DOHH2 (cell line): Measurements from ENCODE around the gene SRSF12.

Source experiments
- EZH2phosphoT487 ChIP-seq: fragments of 200-600 bp; sonication (generic); IDR thresholded peaks from 2 replicates; pipeline ENCODE4 v1.6.1; 2017; ENCODE audit warnings: borderline replicate concordance, mild to moderate bottlenecking, antibody characterized with exemption, low read length, moderate library complexity, mixed read lengths
- TF ChIP-seq, protein P1 (sequence below): fragments of 200-600 bp; sonication (generic); IDR thresholded peaks from one replicate; pipeline ENCODE4 v1.5.1; 2014; ENCODE audit warnings: antibody characterized with exemption, mild to moderate bottlenecking, low read depth, low read length; ENCODE audit not compliant: poor library complexity, severe bottlenecking

GRCh38 chr6:89118931-89119330 is 1.1 kb upstream of the SRSF12 start:
- TF ChIP-seq, protein P1, sequence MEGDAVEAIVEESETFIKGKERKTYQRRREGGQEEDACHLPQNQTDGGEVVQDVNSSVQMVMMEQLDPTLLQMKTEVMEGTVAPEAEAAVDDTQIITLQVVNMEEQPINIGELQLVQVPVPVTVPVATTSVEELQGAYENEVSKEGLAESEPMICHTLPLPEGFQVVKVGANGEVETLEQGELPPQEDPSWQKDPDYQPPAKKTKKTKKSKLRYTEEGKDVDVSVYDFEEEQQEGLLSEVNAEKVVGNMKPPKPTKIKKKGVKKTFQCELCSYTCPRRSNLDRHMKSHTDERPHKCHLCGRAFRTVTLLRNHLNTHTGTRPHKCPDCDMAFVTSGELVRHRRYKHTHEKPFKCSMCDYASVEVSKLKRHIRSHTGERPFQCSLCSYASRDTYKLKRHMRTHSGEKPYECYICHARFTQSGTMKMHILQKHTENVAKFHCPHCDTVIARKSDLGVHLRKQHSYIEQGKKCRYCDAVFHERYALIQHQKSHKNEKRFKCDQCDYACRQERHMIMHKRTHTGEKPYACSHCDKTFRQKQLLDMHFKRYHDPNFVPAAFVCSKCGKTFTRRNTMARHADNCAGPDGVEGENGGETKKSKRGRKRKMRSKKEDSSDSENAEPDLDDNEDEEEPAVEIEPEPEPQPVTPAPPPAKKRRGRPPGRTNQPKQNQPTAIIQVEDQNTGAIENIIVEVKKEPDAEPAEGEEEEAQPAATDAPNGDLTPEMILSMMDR, result no peak
- no peak for TF ChIP-seq EZH2phosphoT487
